ENCODE results near the gene MYH14.
"Not testable (repeated sequence)": the region's sequence is repeated elsewhere in the genome, so short reads cannot be mapped to it uniquely, and the experiment has no call there.

MYH14 gene

DNA sequence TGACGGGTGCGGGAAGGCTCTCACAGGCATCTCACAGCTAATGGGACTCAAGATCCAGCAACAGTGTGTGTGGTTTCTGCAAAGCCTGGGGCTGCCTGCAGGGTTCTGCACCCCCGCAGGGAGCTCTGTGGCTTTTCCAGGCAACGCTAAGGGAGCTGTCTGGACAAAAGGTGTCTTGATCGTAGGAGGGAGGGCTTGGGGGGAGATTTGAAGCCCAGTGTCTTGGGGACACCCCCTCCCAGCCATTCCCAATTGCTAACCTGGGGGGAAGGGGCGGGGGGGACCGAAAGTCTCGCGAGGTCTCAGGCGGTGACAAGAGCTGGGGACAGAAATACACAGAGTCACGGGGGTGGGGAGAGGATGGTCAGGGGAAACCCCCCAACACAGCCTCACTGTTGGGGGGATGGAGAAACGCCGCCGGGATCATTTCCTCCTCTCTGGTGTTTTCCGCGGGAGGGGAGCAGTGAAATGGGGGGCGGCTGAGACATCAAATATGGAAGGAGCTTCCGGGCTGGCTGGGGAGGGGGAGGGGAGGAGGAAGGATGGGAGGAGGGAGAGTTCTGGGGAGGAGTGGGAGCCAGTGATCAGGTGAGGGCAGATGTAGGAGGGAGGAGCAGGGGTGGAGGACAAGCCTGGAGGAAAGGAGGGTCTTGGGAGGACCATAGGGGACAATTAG lies 112.5 kb downstream of the MYH14 start:
- DNase-seq (ENCODE audit: low spot score): no peak
- FAIRE-seq: no peak

DNA sequence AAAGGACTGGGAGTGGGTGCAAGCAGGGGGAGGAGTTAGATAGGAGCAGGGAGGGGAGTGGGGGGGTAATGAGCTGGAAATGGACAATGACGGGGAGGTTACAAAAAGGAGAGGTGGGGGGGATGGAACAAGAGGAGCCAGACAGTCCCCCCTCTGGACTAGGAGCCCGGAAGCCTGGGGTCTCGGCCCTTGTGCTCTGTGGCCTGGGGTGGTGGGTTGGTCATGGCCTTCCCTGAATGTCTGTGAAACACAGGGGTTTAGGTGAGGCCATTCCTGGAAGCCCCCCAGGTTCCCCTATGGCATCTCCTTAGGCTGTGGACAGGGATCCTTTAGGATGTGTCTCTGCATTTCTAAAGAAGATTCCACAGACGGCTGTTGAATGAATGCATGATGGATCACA lies 113.7 kb downstream of the MYH14 start:
- DNase-seq (ENCODE audit: low spot score) (no peak), FAIRE-seq (no peak)

DNA sequence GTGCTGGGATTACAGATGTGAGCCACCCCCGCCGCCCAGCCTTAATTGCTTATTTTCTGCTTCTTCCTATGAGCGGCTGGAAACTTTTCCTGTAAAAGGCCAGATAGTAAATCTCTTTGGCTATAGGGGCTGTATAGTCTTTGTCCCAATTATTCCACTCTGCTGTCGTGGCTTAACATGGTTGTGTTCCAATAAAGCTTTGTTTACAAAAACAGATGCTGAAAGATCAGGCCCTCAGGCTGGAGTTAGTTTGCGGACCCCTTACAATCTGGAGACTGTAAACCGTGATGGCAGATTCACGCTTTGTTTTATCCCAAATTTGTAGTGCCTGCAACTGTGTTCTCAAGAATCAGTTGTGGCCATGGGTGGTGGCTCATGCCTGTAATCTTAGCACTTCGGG lies 115.0 kb downstream of the MYH14 start:
- FAIRE-seq (no peak), DNase-seq (ENCODE audit: low spot score) (no peak)

DNA sequence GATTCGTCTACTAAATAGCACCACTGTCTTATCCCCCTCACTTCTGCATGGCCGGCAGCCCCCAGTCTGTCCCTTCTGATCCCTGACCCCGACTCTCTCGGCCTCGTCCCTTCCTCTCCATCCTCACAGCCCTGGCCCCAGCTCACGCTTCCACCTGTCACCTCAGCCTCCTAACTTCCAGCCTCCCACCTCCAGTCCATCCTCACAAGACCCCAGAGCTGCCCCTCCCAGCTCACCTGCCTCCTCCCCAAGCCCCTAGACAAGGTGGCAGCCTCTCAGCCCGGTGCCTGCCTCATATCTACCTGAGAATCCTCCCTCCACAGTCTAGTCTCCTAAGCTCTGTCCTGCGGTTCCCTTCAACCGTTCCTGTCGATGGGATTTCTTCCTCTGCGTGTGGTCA lies 115.7 kb downstream of the MYH14 start:
- no peak for DNase-seq (ENCODE audit: low spot score)
- no peak for FAIRE-seq

DNA sequence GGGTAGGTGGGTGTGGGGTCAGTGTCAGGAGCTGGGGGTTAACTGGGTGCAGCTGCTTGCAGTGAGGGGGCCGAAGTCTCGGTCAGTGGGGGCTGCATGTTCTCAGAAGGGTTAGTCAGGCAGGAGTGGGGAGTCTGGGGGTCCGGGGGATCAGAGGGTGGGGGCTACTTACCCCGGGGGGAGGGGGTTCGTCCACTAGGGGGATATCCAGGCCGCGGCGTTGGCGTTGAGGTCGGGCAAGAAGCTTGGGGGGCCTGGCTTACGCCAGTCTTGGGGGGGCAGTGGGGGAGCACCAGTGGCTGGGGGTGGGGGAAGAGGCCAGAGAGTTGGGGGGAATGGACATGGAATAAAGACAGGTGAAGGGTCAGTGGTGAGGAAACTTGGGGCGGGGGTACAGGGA lies 116.6 kb downstream of the MYH14 start:
- no peak for FAIRE-seq

DNA sequence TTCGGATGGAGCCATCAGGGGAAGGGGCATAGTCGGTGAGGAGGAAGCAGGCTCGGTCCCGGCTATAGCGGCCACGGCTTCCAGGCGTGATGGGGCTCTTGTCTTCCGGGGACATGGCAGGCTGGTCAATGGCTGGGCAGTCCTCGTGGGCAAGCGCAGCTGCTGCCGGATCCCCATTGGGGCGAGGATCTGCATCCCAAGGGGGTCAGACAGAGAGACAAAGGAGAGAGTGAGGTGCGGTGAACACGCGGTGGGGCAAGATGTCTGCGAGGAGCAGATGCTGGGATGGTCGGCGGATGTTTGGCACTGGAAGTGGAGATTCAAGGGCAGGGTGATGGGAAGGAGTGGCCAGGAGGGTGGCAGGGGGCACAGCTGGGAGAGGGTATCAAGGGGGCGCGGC lies 117.2 kb downstream of the MYH14 start:
- FAIRE-seq (no peak), DNase-seq (ENCODE audit: low spot score) (no peak)

More for the DNA sequence above, 116.6 kb downstream of the MYH14 start:
- no peak for DNase-seq (ENCODE audit: low spot score)

DNA sequence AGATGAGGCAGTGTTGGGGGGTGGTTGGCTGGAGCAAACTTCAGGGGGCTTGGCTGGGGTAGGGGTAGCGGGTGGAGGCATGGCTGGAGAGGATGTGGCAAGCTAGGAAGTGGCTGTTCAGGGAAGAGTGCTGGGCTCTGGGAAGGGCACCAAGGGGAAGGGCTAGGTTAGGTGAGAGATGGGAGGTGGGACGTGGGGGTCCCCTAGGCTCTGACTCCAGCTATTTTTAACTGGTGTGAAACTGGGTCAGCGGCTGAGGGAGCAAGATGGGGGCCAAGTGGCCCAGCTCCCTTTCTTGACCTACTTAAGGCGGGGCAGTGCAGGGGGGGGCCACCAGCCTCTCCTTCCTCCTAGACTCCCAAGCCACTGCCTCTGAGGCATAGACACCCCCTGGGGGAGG lies 118.4 kb downstream of the MYH14 start:
- FAIRE-seq (no peak), DNase-seq (ENCODE audit: low spot score) (no peak)

DNA sequence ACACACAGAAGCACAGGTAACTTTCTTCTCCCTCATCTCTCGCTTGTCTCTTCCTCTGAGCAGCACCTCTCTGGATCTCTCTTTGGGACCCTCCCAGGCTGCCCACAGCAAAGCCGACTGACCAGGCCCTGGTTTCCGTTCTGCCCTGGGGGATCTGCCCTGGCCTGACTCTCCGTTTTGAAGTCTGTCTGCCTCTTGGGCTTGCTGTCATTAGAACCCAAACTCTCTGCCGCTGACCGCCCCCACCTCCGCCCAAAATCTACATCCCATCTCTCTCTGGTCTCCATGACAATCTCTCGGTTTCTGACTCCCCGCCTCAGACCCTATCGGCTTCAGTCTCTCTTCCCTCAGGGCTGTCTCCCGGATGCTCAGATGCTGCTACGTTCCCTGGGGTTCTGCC lies 118.8 kb downstream of the MYH14 start:
- FAIRE-seq (no peak), DNase-seq (ENCODE audit: low spot score) (no peak)

DNA sequence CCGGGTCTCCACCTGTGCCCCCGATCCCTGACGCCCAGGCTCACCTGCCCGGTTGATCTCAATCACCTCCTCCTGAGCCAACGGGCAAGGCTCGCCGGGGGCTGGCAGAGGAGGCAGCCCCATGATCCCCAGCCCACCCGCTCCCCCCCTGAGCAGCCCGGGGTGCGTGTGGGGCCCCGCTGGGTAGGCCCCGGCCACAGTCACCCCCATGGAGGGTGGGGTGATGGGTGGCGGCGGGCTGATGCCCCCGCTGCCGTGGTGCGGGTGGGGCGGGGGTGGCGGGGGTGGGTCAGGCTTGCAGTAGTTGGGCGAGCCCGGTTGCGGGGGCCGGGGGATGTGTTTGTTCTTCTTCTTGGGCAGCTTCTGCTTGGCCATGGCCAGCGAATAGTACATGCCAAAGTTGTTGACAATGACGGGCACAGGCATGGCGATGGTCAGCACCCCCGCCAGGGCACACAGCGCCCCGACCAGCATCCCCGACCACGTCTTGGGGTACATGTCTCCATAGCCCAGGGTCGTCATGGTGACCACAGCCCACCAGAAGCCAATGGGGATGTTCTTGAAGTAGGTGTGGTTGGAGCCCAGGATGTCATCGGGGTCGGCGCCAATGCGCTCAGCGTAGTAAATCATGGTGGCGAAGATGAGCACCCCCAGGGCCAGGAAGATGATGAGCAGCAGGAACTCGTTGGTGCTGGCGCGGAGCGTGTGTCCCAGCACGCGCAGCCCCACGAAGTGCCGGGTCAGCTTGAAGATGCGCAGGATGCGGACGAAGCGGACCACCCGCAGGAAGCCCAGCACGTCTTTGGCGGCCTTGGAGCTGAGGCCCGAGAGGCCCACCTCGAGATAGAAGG lies 119.7 kb downstream of the MYH14 start:
- DNase-seq (ENCODE audit: low spot score): no peak
- no peak for FAIRE-seq

DNA sequence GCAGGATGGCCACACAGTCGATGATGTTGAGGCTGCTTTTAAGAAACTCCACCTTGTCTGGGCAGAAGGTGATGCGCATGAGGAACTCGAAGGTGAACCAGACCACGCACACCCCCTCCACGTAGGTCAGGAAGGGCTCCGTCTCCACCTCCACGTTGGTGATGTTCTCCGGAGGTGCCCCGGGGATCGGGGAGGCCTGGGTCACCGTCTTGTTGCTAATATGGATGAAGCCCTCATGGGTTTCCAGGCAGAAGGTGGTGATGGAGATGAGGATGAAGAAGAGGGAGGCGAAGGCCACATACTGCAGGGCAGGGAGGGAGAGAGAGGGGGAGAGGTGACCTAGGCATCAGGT lies 120.3 kb downstream of the MYH14 start:
- FAIRE-seq (no peak), DNase-seq (ENCODE audit: low spot score) (no peak)

DNA sequence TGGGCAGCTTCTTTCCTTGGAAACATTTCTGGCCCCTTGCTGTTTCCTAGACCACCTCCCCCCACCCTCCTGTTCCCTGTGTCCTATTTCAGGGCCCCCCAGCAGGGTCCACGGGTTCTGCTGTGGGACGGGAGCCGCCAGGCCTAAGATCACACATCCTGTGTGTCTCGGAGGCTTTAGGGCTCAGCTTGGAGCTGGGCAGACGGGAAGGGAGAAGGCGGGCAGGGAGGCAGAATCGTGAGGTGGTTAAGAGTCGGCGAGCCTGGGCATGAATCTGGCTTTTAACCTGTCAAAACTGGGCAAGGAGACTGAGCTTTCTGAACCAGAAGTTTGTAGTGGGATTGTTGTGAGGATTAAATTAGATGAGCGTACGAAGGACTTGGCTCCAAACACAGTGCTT lies 120.9 kb downstream of the MYH14 start:
- DNase-seq (ENCODE audit: low spot score): no peak
- FAIRE-seq: no peak

DNA sequence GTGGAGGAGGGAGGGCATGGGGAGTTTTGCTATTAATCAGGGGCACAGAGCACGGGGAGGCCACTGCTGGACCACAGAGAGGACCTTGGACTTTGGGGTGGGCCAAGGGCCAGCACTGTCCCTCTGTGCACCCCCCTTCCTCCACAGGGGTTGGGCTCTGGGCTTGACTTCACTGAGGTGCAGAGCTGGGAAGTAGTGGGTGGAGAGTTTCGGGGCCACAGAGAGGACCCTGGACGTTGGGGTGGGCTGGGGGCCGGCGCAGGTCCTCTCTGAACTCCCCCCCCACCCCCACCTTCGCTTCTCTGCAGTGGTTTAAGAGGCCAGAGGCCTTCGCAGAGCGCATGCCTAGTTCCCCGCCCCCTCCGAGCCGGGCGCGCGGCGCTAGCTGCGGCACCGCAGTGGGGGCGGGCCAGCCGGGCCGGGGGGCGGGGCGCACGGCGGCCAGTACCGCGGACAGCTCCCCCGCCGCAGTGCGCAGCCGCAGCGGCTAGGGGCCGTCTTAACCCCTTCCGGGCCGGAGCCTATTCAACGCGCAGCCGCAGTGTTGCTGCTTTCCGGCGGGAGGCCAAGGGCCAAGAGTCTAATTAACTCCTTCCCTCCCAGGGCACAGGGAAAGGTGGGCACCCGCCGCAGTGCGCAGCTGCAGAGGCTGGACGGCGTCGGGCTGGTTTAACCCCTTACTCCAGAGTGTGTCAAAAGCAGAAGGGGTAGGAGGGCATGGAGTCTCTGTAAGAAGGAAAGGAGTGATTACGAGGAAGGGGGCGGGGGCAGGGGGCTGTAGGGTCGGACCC lies 122.1 kb downstream of the MYH14 start:
- DNase-seq (ENCODE audit: low spot score) (peak; percentile 96), FAIRE-seq (peak; percentile 50)

DNA sequence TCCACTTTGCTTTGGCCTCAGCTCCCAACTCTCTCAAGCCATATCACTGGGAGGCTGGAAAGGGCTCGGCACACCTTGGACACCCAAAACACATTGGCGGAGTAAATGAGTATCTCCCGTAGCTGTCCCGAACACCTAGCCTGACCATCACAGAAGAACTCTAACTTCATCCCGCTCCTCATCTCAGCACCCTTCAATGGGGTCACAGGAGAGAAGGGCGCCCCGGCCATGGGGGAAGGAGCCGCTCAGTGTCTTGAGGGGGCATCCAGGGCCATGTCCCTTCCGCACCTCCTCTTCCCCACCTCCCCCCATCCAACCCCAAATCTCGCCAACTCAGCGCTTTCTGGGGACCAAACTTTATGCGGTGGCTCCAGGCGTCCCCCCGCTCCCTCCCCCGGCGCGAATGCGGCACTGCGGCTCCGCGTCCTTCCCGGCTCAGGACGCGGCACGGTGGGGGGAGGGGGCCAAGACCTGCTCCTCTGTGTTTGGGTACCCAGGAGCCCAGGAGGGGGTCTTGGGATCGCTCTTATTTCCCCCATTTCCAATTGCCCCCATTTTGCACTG lies 122.8 kb downstream of the MYH14 start:
- FAIRE-seq: no peak
- no peak for DNase-seq (ENCODE audit: low spot score)

DNA sequence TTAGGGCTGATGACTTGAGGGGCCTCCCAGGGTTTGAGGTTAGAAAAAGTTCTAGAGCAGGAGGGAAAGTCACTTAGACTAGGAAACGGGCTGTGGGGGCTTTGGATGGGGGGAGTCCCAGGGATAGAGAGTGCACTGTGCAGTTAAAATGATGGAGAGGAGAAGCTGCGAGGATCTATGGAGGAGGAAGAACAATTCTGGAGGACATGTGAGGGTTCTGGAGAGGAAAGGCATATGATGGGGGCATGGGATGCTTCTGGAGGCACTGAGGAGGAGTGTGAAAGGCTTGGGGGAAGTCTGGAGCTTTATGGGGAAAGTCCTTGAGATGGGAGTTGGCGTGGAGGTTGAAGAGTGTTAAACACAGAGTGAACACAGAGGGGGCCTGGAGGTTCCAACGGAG lies 123.6 kb downstream of the MYH14 start:
- FAIRE-seq: no peak

DNA sequence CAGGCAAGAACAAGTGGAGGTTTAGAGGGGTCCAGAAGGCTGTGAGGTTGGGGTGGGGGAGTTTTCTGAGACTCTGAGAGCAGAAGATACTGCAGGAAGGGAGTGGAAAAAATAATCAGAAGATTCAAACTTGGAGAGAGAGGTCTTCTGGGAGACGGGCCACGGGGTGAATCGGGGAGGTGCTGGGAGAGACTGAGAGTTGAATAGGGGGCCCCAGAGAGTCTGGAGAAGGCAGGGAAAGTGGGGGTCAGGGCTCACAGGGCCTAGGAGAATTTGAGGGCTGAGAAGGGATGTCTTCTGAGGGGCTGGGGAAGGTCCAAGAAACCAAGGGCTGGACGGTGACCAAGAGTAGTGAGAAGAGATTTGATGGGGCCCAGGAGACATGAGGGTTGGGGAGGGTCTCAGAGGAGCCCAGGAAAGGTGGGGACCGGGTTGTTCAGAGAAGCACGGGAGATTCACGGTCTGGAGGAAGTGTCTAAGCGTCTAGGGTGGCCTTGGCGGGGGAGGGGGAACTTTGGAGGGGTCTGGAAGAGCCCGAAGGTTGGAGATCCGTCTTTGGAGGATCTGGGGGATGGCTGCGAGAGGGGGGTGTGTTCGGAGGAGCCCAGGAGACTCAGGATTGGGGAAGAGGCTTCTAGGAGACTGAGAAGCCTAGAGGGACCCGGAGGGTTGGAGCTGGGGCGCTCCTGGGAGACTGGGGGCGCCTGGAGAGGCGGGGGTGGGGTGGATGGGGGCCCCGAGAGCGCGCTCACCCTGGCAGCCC lies 124.2 kb downstream of the MYH14 start:
- no peak for DNase-seq (ENCODE audit: low spot score)
- FAIRE-seq: no peak

More for the DNA sequence above, 123.6 kb downstream of the MYH14 start:
- no peak for DNase-seq (ENCODE audit: low spot score)

DNA sequence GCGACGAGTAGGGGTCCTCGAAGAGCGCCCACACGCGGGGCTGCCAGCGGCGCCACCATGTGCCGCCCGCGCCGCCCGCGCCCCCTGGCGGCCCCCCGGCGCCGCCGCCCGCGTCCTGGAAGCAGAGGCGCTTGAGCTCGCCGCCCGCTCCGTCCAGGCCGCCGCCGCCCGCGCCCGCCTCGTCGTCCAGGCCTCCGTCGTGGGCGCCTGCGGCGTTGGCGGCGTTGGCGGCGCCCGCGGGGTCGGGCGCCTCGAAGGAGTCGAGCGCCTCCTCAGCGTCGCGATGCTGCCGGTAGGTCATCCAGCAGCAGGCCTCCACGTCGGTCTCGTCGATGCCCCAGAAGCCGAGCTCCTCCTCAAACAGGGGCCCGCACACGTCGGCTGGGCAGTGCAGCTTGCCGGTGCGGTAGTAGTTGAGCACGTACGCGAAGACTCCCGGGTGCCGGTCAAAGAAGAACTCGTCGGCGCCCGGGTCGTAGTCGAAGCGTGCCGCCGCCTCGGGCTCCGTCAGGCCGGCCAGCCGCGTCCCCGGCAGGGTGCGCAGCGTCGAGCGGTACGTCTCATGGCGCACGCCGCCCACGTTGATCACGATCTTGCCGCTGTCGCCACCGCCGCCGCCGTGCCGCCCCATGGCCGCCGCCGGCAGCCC lies 124.9 kb downstream of the MYH14 start:
- DNase-seq (ENCODE audit: low spot score) (peak; percentile 55), FAIRE-seq (peak; percentile 20)

DNA sequence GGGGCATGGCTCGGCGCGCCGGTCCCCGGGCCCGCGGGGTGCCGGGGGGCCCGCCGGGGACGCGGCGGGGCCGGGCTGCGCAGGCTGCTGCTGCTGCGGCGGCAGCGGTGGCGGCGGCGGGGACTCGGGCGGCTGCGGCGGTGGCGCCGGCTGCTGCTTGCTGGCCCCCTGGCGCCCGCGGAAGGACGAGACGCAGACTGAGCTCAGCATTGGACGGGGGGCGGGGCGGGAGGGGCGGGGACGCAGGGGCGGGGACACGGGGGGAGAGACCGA lies 125.4 kb downstream of the MYH14 start:
- FAIRE-seq (no peak), DNase-seq (ENCODE audit: low spot score) (no peak)

DNA sequence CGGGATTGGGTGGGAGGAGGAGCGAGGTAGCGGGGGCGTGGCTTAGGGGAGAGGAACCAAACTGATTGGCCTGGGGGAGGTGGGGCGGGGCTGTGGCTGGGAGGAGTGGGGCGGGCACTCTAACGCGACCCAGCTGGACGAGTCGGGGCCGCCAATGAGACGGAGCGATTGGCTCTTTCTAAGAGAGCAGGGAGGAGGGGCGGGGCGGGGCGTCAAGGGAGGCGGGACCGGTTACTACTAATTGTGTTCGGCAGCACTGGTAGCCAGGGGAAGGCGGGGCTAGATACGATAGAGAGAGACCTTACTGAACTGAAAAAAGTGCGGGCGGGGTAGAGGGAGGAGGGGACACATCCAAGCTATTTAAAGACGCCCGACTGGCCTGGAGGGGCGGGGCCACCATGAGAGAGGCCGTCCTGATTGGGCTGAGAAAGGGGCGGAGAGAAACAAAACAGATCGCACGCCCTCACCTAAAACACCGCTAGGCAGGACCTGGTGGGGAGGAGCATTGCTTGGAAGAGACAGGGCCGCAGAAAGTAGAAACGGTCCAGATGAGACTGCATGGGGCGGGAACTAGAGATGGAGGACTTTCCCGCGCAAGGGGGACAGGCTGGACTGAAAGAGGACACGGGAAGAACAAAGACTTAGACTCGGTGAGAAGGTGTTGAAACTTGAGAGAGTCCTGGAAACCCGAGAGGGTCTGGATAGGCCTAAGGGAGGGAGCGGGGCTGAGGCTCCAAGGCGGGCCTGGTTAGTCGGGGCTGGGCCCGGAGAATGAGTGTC lies 125.9 kb downstream of the MYH14 start, which contains the start of gene KCNC3:
Gene KCNC3 (minus strand): TSS at position 232 of the 780 bp plus-strand sequence. CDS start 295 bp downstream, outside the sequence.
- FAIRE-seq: peak; percentile 95
- DNase-seq (ENCODE audit: low spot score): peak; percentile 97

DNA sequence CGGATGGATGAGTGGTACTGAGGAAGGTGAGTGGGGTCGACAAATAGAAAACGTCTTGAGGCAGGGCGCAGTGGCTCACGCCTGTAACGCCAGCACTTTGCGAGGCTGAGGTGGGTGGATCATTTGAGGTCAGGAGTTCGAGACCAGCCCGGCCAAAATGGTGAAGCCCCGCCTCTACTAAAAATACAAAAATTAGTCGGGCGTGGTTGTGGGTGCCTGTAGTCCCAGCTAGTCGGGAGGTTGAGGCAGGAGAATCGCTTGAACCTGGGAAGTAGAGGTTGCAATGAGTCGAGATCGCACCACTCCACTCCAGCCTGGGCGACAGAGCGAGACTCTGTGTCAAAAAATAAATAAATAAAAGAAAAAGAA lies 126.5 kb downstream of the MYH14 start:
- DNase-seq (ENCODE audit: low spot score); FAIRE-seq: not testable (repeated sequence)
